Measurements from ENCODE around the gene CTNND2.

DNA sequence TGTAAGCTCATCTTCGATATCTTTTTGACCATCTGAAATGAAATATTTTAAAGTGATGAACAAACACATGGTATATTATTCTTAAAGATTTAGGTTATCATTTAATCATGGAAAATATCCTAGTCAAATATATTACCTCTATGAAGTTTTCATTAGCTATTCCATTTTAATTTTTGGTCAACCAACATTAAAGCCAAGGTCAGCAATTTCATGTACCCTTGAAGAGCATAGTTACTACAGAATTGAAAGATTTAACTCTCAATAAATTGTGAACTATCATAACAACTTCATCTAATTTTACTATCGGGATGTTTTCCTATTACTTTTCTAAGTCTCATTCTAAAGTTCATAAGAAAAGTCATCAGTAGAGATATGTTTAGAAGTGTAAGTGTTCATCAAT lies 492.6 kb downstream of the CTNND2 start:
- TF ChIP-seq CTCF (IDR thresholded peaks at IDR 0.05), result no peak
- no peak for TF ChIP-seq POLR2A (IDR thresholded peaks at IDR 0.05)
